GM18858 (cell line): Measurements from ENCODE around the gene GAP43.

Experiments used
- ATAC-seq: cut with Tn5 transposase; IDR thresholded peaks from one replicate; pipeline ENCODE4 v1.9.1; 2021; ENCODE audit not compliant: unreplicated experiment

Gene GAP43

GRCh38 chr3:115660646-115661337 is 37.5 kb downstream of the GAP43 start:
- no peak for ATAC-seq

DNA sequence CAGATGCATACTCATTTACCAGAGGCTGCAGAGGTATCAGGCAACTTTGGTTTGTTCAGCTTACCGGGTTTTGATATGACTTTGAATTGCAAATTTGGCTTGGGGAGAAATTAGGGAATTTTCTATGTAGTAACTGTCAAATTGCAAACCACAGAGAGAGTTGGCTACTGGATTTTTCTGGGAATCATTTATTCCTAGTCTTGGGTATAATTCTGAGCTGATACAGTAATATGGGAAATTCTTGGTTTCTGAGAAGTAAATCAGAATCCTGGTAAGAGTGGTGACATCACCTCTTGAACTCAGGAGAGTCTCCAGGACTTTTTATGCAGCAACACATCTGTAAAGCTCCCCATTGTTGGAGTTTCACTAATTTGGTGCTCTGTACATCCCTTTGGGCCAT is 39.0 kb downstream of the GAP43 start:
- ATAC-seq, result no peak

GRCh38 chr3:115663414-115663813 is 40.1 kb downstream of the GAP43 start:
- no peak for ATAC-seq

DNA sequence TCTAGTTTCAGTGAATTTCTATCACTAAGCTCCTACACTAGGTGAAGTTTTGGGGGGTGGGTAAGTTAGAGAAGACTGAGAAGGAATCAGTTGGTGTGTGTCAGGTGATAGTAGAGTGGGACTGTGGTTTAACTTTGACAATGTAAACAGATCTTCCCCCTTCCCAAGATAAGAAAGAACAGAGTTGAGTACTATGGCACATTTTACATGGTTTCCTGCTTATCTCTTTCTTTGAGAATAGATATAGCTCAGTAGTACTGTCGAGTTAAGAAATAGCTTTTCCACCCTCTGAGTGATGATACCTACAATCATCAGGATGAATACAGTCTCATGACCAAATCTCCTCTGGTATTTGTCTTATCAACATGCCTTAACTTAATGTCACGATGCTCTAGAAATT is 42.8 kb downstream of the GAP43 start:
- ATAC-seq, result no peak

DNA sequence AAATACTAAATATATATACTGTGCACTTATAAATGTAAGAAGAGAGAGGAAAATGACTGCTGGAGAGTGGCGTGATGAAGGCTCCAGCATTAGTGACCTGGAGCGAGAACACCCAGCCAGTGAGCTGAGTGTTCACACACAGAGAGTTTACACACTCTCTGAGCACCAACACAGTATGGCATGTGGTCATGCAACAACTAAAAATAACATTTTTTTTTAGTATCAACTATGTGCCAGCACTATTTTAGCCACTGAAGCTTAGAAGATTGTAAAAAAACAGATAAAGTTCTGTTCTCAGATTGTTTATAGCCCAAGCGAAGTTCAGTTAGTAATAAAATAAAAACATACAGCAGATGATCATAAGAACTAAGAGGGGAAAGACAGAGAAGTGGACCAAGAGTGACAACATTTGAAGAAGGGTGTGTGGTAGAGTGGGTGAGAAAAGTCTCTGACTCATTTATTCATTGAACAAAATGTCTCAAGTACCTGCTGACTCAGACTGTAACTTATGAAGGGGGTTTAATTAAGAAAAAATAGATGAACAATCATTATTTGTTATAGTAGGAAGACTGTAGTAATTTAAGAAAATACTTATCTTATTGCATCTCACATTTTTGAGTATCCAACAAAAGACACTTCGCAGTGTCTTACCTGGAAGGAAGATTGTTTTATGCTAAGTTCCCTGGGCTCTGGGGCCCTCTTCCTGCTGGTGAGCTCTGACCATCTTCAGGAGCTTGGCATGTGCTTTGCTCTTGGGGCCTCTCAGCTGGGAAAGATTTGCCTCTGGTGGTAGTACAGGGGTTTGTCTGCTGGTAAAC is 43.8 kb downstream of the GAP43 start:
- peak; percentile 73 for ATAC-seq

DNA sequence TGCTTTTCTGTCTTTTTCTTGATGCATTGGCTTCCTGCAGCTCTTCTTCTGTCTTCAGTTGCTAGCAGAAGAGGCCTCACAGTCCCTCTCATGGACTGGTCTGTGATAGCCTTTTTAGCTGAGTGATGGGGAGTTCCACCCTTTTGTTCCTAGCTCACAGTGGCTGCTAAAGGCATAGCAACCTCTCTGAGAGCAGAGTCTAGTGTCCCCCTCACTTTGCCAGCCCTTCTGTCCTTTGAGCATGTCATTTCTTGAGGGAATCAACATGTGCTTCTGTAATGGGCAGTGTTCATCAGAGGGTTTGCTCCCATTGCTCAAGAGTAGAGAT is 44.4 kb downstream of the GAP43 start:
- ATAC-seq, result peak; percentile 17

GRCh38 chr3:115670911-115671310 is 47.6 kb downstream of the GAP43 start:
- no peak for ATAC-seq

DNA sequence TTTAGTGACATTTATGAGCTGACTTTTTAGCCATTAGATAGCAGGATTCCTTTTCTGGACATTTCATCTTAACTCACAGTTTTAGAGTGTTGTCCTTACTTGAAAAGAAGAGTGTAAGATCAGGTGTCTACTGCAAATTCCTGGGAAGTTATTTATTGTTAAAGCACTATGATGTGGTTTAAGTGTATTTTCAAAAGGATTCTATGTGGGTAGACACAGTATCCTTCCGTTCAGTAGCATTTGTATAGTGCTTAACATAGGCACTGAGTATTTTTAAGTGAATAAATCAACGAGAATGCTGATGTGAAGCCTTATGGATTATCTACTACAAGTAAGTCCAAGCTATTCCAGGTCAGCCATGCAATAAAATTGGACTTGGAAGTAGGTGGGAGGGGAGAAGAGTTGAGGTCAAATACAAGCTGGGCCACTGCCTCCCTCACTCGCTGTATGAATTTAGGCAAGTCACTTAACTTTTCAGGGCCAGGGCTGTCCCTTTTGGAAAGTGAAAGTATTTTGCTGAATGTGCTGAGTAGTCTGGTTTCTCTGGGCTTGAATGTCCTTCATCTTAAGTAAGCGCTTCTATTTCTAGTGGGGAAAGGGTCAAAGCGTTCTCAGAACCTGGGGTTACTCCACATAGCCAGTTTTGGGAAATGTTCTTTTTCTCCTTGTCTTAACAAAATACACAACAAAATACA is 48.6 kb downstream of the GAP43 start:
- ATAC-seq, result no peak

GRCh38 chr3:115673881-115674280 is 50.6 kb downstream of the GAP43 start:
- ATAC-seq, result no peak

- no peak for ATAC-seq
Measured at GRCh38 chr3:115676336-115676735, 53.0 kb downstream of the GAP43 start.

GRCh38 chr3:115680803-115681345 is 57.6 kb downstream of the GAP43 start:
- no peak for ATAC-seq

GRCh38 chr3:115681736-115682135 is 58.4 kb downstream of the GAP43 start:
- ATAC-seq, result no peak

DNA sequence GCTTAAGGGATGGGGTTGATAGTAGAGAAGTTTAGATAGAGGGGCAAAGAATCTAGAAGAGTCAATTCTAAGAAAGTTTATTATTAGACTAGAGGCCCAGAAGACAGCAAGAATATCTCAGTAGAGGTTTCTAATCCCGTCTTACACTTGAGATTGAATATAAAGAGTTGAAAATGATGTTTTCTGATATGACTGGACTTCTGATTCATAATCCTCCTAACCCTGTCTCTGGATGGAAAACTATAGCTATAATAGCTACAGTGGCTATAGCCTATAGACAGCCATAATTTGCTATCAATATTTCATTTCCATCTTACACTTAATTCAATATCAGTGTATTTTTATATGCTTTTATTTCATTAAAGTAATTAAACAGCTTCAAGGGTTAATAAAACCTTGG is 60.0 kb downstream of the GAP43 start:
- ATAC-seq, result no peak

- no peak for ATAC-seq
Measured at GRCh38 chr3:115683773-115684172, 60.5 kb downstream of the GAP43 start.

GRCh38 chr3:115685097-115685496 is 61.8 kb downstream of the GAP43 start:
- ATAC-seq, result peak; percentile 63

DNA sequence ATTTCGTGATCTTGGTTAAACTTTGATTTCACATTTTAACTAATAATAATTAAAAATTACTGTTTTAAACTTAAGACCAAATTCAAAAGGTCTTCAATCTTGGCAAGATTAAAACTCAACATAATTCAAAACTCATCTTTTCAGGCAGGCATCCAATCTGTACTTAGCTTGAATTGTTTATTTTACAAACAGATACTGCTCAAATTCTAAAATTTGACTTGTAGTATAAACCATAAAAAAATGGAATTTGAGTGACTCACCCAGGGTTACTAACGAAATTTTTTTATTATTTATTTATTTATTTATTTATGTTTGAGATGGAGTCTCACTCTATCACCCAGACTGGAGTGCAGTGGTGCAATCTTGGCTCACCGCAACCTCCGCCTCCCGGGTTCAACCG is 64.4 kb downstream of the GAP43 start:
- ATAC-seq, result no peak

GRCh38 chr3:115688418-115688817 is 65.1 kb downstream of the GAP43 start:
- ATAC-seq, result no peak

DNA sequence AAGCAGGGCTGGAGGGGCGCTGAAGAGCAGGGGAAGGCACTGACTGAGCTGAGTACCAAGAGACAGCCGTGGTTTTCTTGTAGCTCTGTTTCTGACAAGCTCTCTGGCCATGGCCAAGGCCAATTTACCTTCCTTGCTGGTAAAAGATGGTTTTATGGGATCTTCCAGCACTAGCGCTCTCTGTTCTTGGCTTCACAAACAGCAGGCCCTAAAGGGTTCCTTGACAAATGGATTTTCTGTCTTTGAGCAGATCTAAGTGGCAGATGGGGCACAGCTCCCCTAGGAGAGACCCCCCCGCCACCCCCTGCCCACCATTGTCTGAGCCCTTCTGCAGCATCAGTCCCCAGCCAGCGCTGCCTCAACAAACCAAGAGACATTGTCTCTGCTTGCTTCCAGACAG is 66.6 kb downstream of the GAP43 start:
- no peak for ATAC-seq

GRCh38 chr3:115691964-115692363 is 68.7 kb downstream of the GAP43 start:
- no peak for ATAC-seq

DNA sequence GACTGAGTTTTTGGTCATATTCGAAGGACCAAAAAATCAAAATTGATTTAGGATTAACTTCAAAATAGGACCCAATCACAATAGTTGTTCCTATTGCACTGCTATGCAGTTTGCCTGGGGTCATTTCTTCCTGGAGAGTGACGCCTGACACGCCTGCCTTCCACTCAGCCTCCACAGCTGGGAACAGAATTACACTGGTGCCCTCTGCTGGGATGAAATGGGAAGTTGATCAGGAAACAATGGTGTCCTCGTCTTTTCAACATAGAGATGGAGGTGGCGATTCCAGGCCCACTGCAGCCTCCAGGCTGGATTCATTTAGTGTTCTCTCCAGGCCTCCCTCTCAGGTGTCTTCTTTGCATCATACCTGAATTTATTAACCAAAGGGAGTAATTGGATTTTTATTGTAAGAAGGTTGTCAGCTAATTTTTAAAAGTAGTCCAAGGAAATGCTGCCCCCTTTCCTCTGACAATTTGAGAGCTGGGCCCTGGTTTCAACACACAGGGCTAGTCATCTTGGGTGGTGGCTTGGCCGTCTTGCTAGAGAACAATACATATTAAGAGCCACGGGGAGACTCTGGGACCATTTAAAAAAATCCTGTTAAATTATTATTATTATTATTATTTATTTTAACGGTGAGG is 69.7 kb downstream of the GAP43 start:
- peak; percentile 91 for ATAC-seq

DNA sequence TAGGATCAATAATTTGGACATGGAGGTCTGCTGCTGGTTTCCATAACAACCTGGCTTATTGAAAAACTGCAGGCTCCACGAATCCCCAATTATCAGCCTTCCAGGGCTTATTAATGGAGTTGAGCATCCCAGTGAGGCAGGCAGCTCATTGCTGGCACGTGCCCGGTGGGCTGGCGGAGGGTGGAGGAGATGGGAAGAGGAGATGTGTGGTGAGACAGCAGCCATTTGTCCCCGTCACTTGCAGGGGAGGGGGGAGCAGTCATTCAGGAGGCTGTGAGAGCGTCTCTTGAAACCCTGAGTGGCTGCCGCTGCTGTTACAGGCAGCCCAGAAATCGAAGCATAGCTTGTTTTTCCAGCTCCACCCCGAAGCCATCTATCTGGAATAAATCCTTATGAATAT is 70.6 kb downstream of the GAP43 start:
- no peak for ATAC-seq
